Liver (tissue), 1 donor: Measurements from ENCODE around the gene SHC4.

ENCODE experiments used
- YY1 ChIP-seq: IDR thresholded peaks from 2 replicates; pipeline ENCODE4 v1.6.1; 2016; ENCODE audit warnings: antibody characterized with exemption, mild to moderate bottlenecking
- TF ChIP-seq, protein P1 (sequence below): IDR thresholded peaks from 2 replicates; pipeline ENCODE4 v1.6.1; 2016; ENCODE audit warnings: antibody characterized with exemption

- TF ChIP-seq YY1 = no peak
- TF ChIP-seq, protein P1, sequence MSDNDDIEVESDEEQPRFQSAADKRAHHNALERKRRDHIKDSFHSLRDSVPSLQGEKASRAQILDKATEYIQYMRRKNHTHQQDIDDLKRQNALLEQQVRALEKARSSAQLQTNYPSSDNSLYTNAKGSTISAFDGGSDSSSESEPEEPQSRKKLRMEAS = no peak
These were observed 33.0 kb downstream of the SHC4 start for GRCh38 chr15:48930735-48931134.
